Liver (tissue), 3 donors: ENCODE results near the gene RBM42.

Experiments used
- ATF3 ChIP-seq: IDR thresholded peaks from 2 replicates; pipeline ENCODE4 v1.6.1; 2016; ENCODE audit warnings: antibody characterized with exemption
- CTCF ChIP-seq: fragments of 150-350 bp; IDR thresholded peaks from 2 replicates; pipeline ENCODE4 v1.5.1; 2017; ENCODE audit warnings: improper control_type of control experiment, low read depth, low read length; ENCODE audit not compliant: missing input control
- EGR1 ChIP-seq, 2 donors: IDR thresholded peaks; 2 replicates each; pipeline ENCODE4 v1.6.1; 2016 to 2018; ENCODE audit warnings: antibody characterized with exemption in 2 of 2, low read depth in 2 of 2
- FOXA1 ChIP-seq: IDR thresholded peaks from 2 replicates; pipeline ENCODE4 v1.6.1; 2016; ENCODE audit warnings: antibody characterized with exemption
- FOXA2 ChIP-seq: IDR thresholded peaks from 2 replicates; pipeline ENCODE4 v1.6.1; 2016; ENCODE audit warnings: antibody characterized with exemption
- MAX ChIP-seq: IDR thresholded peaks from 2 replicates; pipeline ENCODE4 v1.6.1; 2016; ENCODE audit warnings: antibody characterized with exemption
- NR2F2 ChIP-seq: IDR thresholded peaks from 2 replicates; pipeline ENCODE4 v1.6.1; 2016; ENCODE audit warnings: antibody characterized with exemption
- RAD21 ChIP-seq, 2 donors: IDR thresholded peaks; 2 replicates each; pipeline ENCODE4 v1.6.1; 2016; ENCODE audit warnings: antibody characterized with exemption in 2 of 2, mild to moderate bottlenecking in 2 of 2
- REST ChIP-seq: IDR thresholded peaks from 2 replicates; pipeline ENCODE4 v1.6.1; 2016; ENCODE audit warnings: antibody characterized with exemption, mild to moderate bottlenecking
- RXRA ChIP-seq, 2 donors: IDR thresholded peaks; 2 replicates each; pipeline ENCODE4 v1.6.1; 2017 to 2018; ENCODE audit warnings: antibody characterized with exemption in 2 of 2, mild to moderate bottlenecking in 1 of 2
- SP1 ChIP-seq: IDR thresholded peaks from 2 replicates; pipeline ENCODE4 v1.6.1; 2018; ENCODE audit warnings: antibody characterized with exemption, mild to moderate bottlenecking
- TAF1 ChIP-seq: conservative IDR thresholded peaks from 2 replicates; pipeline ENCODE4 v1.6.1; 2016; ENCODE audit warnings: antibody characterized with exemption, mild to moderate bottlenecking
- ZBTB33 ChIP-seq: IDR thresholded peaks from 2 replicates; pipeline ENCODE4 v1.6.1; 2016; ENCODE audit warnings: antibody characterized with exemption
- donor health status: healthy.
- donor health status: healthy.

- TF ChIP-seq CTCF (no peak), NR2F2 (no peak), ATF3 (no peak), SP1 (no peak), RAD21 (IDR thresholded peaks at IDR 0.05) (no peak), RXRA (IDR thresholded peaks at IDR 0.05) (no peak), MAX (no peak), TAF1 (no peak), FOXA2 (no peak), EGR1 (IDR thresholded peaks at IDR 0.05; ENCODE audit: low read depth in 2 of 2) (no peak), ZBTB33 (no peak), REST (no peak), FOXA1 (no peak)
These were observed 43.0 kb upstream of the RBM42 start, which contains the start of gene PMIS2 for GRCh38 chr19:35585848-35586247.
